ENCODE data around the gene STARD7. TPM values are rescaled to one million over a fixed set of nuclear protein-coding genes. Genes with fewer than 3 reads are reported as not detected.

STARD7 gene
- polyA plus RNA-seq, 1 donor (not counting 4 experiments of a cell fraction or from before 2014, with no cell fraction given) = 73.4 TPM

- Histone ChIP-seq H3K9ac (ENCODE audit: control insufficient read depth, extremely low read depth, insufficient read depth, low read length) (no peak overlapping the region), H3K4me2 (ENCODE audit: control insufficient read depth, extremely low read depth, insufficient read depth, low read depth, low read length) (no peak overlapping the region), H3K4me1 (ENCODE audit: control insufficient read depth, extremely low read depth, insufficient read depth, low read length) (no peaks in the 10 kb centered on the region), H3K4me3 (ENCODE audit: control insufficient read depth in 2 of 3, extremely low read depth in 1 of 3, insufficient read depth in 2 of 3, low read depth in 1 of 3, low read length in 3 of 3) (no peak overlapping the region), H3K27me3 (ENCODE audit: control insufficient read depth, extremely low read depth, insufficient read depth, low read length) (no peaks in the 10 kb centered on the region), H3K79me2 (ENCODE audit: control insufficient read depth, insufficient read depth, low read length) (no peaks in the 10 kb centered on the region), H2AFZ (ENCODE audit: control insufficient read depth, low read length) (no peak overlapping the region), H3K36me3 (ENCODE audit: control insufficient read depth in 2 of 2, extremely low read depth in 1 of 2, insufficient read depth in 2 of 2, low read length in 2 of 2) (peaks cover 33 to 36% of the 10 kb centered on the region in 2 experiments), H3K9me1 (ENCODE audit: control insufficient read depth, extremely low read depth, insufficient read depth, low read length) (no peaks in the 10 kb centered on the region), H4K20me1 (ENCODE audit: control insufficient read depth, extremely low read depth, insufficient read depth, low read length) (no peaks in the 10 kb centered on the region), H3K27ac (ENCODE audit: control insufficient read depth, insufficient read depth, low read length) (no peak overlapping the region), H3K9me3 (ENCODE audit: control insufficient read depth, low read depth, low read length) (no peaks in the 10 kb centered on the region)
- TF ChIP-seq CTCF (optimal IDR thresholded peaks at IDR 0.05 in 1 of 3, IDR thresholded peaks at IDR 0.05 in 1 of 3, conservative IDR thresholded peaks at IDR 0.05 in 1 of 3; ENCODE audit: extremely low read depth in 1 of 3, insufficient read depth in 2 of 3, low read length in 3 of 3) = no peak
- TF ChIP-seq EZH2 (IDR thresholded peaks at IDR 0.05; ENCODE audit: low read length) = no peak
- DNase-seq (ENCODE audit: low read depth, low spot score) (no peak), FAIRE-seq (no peak)
- dilution Hi-C loops (cut with MboI; ENCODE audit: extremely low pct_ligation_motif_present, low sequenced_read_pairs) = no loop called here
These were observed 22.1 kb downstream of the STARD7 start for GRCh38 chr2:96186562-96186961.

DNA sequence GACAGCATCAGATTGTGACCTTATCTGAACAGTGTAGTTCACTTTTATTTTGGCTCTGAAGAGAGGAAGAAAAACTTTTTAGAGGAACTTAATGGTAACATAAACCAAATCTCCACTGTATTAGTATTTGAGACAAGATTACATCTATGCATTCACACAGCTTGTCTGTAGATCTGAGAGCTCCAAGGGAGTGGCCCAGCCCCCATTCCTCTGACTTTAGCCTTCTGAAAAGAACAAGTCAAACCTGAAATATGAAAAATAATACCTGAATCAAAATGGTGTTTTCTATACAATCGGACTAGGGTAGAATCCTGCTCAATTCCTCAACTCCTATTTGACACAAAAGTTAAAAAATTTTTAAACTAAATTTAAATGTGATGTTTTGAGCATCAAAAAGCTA, 23.1 kb downstream of the STARD7 start:
- peaks cover 31 to 33% of the 10 kb centered on the region in 2 experiments for H3K36me3 ChIP-seq (ENCODE audit: control insufficient read depth in 2 of 2, extremely low read depth in 1 of 2, insufficient read depth in 2 of 2, low read length in 2 of 2)
- no peak overlapping the region for H3K27ac ChIP-seq (ENCODE audit: control insufficient read depth, insufficient read depth, low read length)
- no peaks in the 10 kb centered on the region for H3K9me1 ChIP-seq (ENCODE audit: control insufficient read depth, extremely low read depth, insufficient read depth, low read length)
- no peaks in the 10 kb centered on the region for H4K20me1 ChIP-seq (ENCODE audit: control insufficient read depth, extremely low read depth, insufficient read depth, low read length)
- no peak overlapping the region for H2AFZ ChIP-seq (ENCODE audit: control insufficient read depth, low read length)
- dilution Hi-C loops (cut with MboI; ENCODE audit: extremely low pct_ligation_motif_present, low sequenced_read_pairs) = no loop called here
- no peaks in the 10 kb centered on the region for H3K27me3 ChIP-seq (ENCODE audit: control insufficient read depth, extremely low read depth, insufficient read depth, low read length)
- no peaks in the 10 kb centered on the region for H3K4me1 ChIP-seq (ENCODE audit: control insufficient read depth, extremely low read depth, insufficient read depth, low read length)
- DNase-seq (ENCODE audit: low read depth, low spot score) (no peak), FAIRE-seq (no peak)
- H3K79me2 ChIP-seq (ENCODE audit: control insufficient read depth, insufficient read depth, low read length) = no peaks in the 10 kb centered on the region
- H3K4me3 ChIP-seq (ENCODE audit: control insufficient read depth in 2 of 3, extremely low read depth in 1 of 3, insufficient read depth in 2 of 3, low read depth in 1 of 3, low read length in 3 of 3) = no peak overlapping the region
- no peak overlapping the region for H3K4me2 ChIP-seq (ENCODE audit: control insufficient read depth, extremely low read depth, insufficient read depth, low read depth, low read length)
- no peaks in the 10 kb centered on the region for H3K9me3 ChIP-seq (ENCODE audit: control insufficient read depth, low read depth, low read length)
- H3K9ac ChIP-seq (ENCODE audit: control insufficient read depth, extremely low read depth, insufficient read depth, low read length) = no peak overlapping the region
- no peak for TF ChIP-seq CTCF (optimal IDR thresholded peaks at IDR 0.05 in 1 of 3, IDR thresholded peaks at IDR 0.05 in 1 of 3, conservative IDR thresholded peaks at IDR 0.05 in 1 of 3; ENCODE audit: extremely low read depth in 1 of 3, insufficient read depth in 2 of 3, low read length in 3 of 3)
- no peak for TF ChIP-seq EZH2 (IDR thresholded peaks at IDR 0.05; ENCODE audit: low read length)
